HG03045 (cell line): ENCODE data around the gene TEKT1.
"Not testable (repeated sequence)": the region's sequence is repeated elsewhere in the genome, so short reads cannot be mapped to it uniquely, and the experiment has no call there.

ENCODE experiments used
- ATAC-seq: cut with Tn5 transposase; IDR thresholded peaks from one replicate; pipeline ENCODE4 v1.9.1; 2021; ENCODE audit warnings: mild to moderate bottlenecking, moderate library complexity; ENCODE audit not compliant: unreplicated experiment

The TEKT1 gene

DNA sequence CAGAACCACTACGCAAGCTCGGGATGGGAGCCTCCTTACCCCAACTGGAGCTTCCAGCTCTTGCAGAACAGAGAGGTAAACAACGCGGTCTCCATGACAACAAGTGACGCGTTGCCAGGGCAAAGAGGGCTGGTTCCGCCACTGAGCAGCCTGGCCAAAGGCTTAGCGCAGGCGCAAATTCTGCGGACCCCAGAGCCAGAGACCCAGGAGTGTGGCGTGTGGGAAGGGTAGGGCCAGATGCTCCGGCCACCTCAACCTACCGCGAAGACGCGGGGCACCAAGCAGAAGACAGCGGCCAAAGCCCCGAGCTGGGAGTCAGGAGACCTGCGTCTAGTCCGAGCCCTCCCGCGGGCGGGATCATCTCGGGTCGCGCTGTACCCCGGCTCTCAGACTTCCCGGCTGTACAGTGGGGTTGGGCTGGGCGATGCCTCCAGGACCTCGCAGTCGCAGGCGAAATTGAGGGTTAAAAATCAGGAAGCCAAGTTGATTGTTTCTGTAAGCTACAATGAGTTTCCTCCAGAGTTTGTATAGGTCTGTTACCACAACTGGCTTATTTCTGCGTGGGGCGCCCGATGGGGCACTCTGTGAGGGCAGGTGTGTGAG lies at the start of gene TEKT1:
Gene TEKT1, minus strand, starts transcription at position 69 of the 603 bp plus-strand sequence. CDS start 1,353 bp downstream, outside the sequence.
- no peak for ATAC-seq

DNA sequence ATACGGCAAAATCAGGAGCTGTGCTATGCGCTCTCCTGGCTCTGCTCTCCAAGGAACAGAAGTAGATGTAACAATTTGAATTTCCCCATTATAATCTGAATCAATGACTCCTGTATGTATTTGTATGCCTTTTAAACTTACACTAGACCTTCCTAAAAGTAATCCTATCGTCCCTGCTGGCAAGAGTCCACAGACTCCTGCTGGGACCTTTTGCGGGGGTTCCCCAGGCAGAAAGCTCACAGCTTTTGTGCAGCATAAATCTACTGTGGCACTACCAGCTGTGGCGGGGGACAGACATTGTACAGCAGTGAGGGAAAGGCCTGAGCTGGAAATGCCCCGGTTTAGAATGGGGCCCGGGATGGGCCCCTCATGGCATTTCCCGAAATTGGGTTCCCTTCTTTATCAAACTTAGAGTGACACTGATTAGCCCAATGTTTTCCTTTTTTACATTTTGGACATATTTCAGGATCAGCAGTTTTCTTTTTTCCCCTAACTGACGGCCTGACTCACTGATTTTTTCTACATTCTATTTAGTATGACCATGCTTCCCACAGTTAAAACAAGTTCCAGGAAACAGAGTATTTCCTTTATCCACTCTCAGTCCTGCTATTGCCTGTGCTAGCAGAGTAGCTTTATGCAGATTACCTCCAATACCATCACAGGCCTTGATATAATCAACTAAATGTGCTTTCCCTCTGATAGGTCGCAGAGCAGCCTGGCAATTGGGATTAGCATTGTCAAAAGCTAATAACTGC lies 47.9 kb upstream of the TEKT1 start:
- not testable (repeated sequence) for ATAC-seq

DNA sequence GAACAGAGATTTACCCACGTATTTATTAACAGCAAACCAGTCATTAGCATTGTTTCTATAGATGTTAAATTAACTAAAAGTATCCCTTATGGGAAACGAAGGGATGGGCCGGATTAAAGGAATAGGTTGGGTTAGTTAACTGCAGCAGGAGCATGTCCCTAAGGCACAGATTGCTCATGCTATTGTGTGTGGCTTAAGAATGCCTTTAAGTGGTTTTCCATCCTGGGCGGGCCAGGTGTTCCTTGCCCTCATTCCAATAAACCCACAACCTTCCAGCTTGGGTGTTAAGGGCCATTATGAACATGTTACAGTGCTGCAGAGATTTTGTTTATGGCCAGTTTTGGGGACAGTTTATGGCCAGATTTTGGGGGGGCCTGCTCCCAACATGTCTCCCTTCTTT lies 43.7 kb upstream of the TEKT1 start:
- ATAC-seq: not testable (repeated sequence)

DNA sequence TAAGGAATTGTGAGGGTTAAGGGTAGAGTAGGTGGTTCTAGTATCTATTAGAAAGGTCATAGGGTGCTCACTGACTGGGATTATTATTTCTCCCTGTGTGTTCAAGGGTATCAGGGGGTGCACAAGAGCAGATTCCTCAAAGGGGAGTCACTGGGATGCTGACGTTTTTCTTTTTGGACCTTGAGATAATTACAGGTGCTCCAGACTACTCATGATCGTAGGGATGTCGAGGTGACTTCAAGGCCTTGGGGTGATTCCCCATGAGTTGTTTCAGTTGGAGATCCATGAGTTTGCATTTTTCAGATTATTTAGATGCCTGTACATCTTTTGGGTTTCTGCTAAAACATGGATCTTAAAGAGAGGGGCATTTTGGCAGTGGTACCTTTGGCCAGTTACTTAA lies 41.4 kb upstream of the TEKT1 start:
- ATAC-seq: no peak

DNA sequence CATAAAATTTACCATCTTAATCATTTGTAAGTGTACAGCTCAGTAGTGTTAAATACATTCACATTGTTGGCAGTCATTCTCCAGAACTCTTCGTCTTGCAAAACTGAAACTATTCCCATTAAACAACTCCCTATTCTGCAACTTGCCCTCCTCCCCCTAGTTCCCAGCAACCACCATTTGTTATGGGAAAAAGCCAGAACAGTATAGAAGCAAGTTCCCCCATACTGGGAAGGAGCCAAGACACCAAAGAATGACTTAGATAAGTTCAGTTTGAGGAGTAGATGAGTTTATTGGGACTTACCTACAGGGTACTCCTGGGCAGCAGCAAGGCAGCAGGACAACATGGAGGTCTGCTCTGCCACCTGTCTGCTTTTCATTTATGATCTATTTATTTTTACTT lies 39.3 kb upstream of the TEKT1 start:
- no peak for ATAC-seq

DNA sequence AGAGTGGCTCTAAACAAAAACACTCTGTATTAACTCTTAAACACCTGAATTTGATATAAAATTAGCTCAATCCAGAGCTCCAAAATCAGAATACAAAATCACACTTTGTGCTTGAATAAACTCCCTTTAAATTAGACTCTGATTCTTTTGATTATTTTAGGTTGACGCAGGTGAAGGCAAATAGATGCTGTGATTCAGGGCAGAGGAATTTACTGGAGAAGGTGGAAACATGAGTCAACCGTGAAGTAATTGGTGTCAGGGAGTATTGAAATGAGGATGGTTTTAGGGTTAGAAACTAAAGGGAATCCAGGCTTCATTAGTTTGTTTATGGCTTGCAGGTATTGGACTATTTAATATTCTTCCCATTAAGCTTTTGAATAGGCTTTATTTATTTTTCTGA lies 37.1 kb upstream of the TEKT1 start:
- ATAC-seq: no peak

DNA sequence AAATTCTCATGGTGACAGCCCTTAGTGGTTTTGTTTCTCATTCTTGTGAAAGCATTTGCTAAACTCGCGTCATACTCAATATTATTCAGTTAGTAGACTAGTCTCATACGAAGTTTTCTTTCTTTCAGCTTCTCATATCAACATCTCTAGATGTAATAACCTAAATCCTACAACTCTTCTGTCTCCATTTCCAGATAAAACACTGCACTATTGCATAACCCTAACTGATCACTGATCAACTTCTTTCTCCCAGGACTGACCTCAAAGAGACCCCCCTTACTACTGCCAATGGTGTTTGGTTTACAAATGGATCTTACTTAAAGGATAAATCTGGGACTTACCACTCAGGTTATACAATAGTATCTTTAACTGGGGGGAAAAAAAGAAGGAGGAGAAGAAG lies 36.3 kb upstream of the TEKT1 start:
- no peak for ATAC-seq

DNA sequence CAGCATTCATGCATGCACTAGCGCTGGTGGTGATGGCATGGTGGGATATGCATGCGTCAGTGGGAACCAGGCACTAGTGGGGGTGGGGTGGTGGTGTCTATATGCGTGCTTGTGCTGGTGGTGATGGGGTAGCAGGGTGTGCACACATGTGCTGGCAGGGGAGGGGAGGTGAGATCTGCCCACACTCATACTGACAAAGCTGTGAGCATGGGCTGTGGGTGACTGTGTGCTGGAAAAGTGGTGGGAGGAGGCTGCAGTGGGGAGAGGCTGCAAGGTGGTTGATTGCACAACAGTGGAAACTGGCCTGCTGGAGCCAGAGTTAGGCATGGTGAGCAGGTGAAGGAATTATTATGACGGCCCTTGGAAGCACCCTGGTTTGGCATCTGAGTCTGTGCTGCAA lies 31.3 kb upstream of the TEKT1 start:
- no peak for ATAC-seq

DNA sequence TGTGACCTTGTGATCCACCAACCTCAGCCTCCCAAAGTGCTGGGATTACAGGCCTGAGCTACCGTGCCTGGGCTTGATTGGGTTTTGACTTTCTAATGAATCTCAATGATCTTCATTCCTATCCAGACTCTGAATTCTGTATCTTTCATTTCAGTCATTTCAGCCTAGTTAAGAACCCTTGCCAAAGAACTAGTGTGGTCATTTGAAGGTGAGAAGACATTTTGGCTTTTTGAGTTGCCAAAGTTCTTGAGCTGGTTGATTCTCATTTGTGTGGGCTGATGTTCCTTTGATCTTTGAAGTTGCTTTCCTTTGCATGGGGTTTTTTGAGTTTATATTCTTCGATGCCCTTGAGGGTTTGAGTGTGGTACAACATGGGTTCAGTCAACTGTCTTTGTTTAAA lies 30.6 kb upstream of the TEKT1 start:
- ATAC-seq: no peak

DNA sequence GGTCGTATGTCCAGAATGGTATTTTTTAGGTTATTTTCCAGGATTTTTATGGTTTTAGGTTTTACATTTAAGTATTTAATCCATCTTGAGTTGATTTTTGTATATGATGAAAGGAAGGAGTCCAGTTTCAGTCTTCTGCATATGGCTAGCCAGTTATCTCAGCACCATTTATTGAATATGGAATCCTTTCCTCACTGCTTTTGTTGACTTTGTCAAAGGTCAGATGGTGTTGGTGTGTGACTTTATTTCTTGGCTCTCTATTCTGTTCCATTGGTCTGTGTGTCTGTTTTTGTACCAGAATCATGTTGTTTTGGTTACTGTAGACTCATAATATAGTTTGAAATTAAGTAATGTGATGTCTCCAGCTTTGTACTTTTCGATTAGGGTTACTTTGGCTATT lies 26.4 kb upstream of the TEKT1 start:
- no peak for ATAC-seq

DNA sequence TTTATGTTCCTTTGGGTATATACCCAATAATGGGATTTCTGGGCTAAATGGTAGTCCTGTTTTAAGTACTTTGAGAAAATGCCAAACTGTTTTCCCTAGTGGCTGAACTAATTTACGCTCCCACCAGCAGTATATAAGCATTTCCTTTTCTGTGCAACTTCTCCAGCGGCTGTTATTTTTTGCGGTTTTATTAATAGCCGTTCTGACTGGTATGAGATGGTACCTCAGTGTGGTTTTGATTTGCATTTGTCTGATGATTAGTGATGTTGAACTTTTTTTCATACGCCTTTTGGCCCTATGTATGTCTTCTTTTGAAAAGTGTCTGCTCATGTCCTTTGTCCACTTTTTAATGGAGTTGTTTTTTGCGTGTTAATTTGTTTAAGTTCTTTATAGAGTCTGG lies 25.8 kb upstream of the TEKT1 start:
- ATAC-seq: no peak

DNA sequence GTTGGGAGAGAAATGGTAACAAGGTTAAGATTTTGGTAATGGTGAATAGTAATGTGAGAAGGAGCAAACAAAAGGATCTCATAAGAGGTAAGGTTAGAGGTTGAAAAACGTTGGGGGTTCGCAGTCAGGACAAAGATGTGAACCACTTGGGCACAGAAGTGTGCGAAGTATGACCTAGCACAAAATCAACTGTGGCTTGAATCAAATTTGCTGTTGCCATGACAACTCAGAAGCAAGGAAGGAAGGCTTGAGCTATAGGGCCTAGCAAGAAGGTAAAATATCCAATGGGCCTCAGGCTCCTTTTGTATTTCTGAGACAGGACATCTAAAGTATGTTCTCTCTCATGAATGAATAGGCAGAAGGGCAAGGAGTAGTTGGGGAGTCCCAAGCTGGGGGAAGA lies 24.5 kb upstream of the TEKT1 start:
- ATAC-seq: no peak

DNA sequence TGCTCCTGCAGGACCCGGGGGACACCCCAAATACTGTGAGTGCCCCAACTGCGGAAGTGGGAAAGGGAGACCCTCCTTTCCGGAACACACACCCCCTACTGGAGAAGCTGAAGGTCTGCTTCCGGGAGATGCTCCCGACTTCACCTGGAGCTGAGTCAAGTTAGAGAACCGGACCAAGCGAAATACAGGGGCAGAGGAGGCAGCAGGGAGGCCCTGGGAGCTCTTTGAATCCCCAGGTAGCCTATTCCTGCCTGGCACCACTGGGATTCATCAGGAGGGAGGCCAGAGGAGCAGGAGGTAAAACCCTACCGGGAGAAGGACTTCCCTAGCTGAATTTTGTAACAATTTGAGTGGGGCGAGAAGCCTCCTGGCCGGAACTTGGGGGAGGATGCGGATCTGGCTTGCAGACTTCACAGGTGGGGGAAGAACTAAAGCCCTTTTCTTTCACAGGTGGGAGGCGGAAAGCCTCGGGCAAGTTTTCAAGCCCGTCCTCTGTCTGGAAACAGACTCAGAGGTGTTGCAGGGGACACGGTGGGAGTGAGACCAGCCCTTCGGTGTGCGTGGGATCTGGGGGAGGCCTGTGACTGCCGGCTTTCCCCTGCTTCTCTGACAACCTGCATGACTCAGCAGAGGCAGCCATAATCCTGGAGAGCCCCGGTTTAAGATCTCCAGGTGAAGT lies 22.4 kb upstream of the TEKT1 start:
- no peak for ATAC-seq

DNA sequence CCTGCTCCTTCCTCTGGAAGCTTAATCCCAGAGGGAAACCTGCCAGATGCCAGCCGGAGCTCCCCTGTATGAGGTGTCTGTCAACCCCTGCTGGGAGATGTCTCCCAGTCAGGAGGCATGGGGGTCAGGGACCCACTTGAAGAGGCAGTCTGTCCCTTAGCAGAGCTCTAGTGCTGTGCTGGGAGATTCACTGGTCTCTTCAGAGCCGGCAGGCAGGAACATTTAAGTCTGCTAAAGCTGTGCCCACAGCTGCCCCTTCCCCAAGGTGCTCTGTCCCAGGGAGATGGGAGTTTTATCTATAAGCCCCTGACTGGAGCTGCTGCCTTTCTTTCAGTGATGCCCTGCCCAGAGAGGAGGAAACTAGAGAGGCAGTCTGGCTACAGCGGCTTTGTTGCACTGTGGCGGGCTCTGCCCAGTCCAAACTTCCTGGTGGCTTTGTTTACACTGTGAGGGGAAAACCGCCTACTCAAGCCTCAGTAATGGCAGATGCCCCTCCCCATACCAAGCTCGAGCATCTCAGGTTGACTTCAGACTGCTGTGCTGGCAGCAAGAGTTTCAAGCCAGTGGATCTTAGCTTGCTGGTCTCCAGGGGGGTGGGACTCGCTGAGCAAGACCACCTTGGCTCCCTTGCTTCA lies 17.1 kb upstream of the TEKT1 start:
- ATAC-seq: not testable (repeated sequence)

DNA sequence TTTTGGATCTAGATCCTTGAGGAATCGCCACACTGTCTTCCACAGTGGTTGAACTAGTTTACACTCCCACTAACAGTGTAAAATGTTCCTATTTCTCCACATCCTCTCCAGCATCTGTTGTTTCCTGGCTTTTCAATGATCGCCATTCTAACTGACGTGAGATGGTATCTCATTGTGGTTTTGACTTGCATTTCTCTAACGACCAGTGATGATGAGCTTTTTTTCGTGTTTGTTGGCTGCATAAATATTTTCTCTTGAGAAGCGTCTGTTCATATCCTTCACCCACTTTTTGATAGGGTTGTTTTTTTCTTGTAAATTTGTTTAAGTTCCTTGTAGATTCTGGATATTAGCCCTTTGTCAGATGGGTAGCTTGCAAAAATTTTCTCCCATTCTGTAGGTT lies 14.6 kb upstream of the TEKT1 start:
- not testable (repeated sequence) for ATAC-seq

DNA sequence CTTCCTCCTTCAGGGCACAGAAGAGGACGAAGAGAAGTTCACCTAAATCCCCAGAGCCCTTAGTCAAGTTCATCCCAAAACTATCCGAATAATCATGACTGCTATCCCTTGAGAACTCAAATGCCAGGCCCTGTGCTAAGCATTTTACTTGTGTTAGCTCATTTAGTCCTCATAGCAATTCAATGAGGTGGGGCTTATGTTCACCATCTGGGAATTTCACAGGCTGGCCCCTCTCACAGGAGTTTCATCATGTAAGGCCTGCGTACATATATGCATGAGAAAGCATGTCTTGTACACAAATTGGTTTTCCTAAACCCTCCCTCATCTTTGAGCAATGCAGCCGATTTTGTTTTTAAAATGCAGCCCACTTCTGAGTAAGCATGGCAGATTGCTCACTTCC lies 12.9 kb upstream of the TEKT1 start:
- not testable (repeated sequence) for ATAC-seq

DNA sequence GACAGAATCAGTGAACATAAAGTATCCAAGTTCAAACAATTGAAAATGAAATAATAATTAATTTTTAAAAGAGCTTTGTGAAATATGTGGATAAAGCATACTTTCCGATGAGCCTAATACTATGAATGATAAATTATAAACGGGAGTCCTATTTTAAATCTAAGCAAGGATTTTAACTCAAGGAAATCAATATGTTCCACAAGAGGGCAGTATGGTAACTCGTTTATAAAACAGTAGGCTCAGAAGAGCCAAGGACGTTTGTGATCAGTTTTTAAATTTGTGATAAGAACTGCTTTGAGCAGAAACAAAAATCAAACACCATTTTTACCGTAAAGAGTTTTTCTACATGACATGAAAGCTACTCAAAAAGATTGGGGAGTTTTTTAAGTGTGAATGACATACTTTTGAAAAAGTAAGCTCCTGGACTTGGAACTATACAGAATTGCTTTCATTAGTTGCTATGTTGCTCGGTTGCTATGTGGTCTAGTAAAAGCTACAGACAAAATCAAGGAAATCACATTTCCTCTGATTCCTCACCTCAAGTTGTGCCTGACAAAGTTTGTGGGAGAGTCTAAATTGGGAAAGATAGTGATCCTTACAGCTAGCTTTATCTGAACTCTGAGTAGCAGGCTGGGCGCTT lies 11.8 kb upstream of the TEKT1 start:
- no peak for ATAC-seq

DNA sequence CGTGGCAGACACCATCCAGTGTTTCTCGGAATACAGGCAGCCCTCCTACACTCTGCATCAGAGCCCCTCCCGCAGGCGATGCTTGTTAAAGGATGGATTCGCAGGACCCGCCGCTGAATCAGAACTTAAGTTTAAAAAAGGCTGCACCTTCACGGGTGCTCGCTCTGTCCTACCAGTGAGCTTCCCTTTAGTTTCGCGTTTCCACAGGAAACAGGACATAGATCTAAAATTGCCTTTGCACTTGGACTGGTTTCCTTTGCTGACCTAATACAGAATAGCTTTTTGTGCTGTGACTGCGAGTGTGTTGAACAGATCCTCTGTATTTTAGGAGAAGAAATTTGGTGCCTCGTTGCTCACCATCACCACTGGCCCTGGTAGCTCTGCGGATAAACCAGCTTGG lies 10.2 kb upstream of the TEKT1 start:
- ATAC-seq: not testable (repeated sequence)

DNA sequence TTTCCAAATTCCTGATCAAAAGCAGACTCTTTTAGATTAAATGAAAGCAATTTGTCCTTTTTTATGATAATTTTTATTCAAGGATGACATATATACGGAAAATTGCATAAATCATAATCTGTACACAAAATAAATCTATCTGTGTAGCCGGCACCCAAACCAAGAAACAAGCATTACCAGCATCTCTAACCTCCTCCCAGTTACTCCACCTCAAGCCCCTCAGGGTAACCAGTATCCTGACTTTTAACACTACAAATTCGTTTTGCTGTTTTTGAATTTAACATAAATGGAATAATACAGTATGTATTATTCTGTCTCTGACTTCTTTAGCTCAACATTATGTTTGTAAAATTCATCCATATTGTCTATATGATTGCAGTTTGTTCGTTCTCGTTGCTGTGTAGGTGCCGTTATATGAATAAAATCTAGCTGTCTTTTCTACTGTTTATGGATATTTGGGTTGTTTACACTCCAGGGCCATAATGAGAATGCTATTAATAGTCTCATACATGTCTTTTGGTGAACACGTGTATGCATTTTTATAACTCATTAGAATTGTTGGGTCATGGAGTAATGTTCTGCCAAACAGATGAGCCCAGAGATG lies 1.0 kb downstream of the TEKT1 start:
- ATAC-seq: no peak

DNA sequence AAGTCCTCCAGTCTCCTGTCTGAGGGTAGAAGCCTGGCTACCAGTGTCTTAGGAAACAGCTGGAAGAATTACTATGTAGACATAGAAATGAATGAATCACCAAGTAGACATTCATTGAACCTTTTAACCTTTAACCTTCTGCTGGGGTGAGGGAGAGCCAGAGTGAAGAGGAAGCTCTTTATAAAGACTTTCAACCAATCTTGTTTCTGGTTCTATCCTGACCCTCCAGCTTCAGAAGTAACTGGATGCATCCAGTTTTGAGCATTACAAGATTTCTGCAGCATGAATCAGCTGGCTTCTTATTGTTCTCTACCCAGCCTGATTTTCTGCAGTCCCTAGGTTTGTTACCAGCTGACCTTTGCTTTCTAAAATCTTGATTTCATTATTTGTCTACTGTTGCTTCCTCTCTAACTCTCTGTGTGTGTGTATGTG lies 8.5 kb downstream of the TEKT1 start:
- no peak for ATAC-seq

DNA sequence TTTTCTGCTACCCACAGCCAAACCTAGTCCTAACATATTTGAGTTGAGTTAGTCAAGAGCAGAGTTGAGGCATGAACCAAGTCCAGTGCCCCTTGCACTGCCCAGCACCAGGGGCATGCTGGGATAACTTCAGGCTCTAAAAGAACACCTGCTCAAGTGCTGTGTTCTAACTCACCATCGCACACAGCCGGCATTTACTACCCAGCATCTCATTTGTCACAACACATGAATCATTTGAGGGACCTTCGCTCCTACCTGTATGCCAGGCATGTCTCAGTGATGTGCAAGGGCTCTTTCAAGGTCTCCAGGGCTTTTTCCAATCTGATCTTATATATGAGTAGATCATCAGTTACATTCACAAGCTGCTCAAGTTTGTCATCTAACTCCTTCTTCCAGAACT lies 12.6 kb downstream of the TEKT1 start:
- ATAC-seq: no peak
